GM12878 (cell line): ENCODE data around the gene PML. TPM values are rescaled to one million over a fixed set of nuclear protein-coding genes. Genes with fewer than 3 reads are reported as not detected.

Source experiments
- ATAC-seq: fragments of 200-7000 bp; cut with Tn5 transposase; 3 replicates; pipeline ENCODE4 v1.9.1; 2020; ENCODE audit warnings: mild to moderate bottlenecking, moderate library complexity
- BruUV-seq: library from RNA; stranded (reverse); fragments of 400-500 nt; replicated peaks from 2 replicates; lab custom pipeline; 2021; lab: Mats Ljungman, UMichigan
- CTCF ChIA-PET: fragments of 300-600 bp; sonication (Branson Sonifier 250); formaldehyde crosslinking; extraction: SDS; loops from one replicate; lab custom pipeline; 2021; ENCODE audit warnings: inconsistent platforms; lab: Yijun Ruan, JAX
- POLR2A ChIA-PET: fragments of 350-600 bp; formaldehyde crosslinking; extraction: SDS; loops from one replicate; lab custom pipeline; 2021; ENCODE audit warnings: inconsistent platforms; lab: Charles Lee
- RAD21 ChIA-PET: fragments of 300-600 bp; sonication (Branson Sonifier 250); formaldehyde crosslinking; loops from one replicate; lab custom pipeline; 2023; ENCODE audit warnings: antibody characterized with exemption; ENCODE audit not compliant: unreplicated experiment; lab: Charles Lee
- SMC1A ChIA-PET: fragments of 300-600 bp; sonication (Branson Sonifier 250); formaldehyde crosslinking; loops from one replicate; lab custom pipeline; 2023; ENCODE audit not compliant: unreplicated experiment, uncharacterized antibody; lab: Charles Lee
- DNase-seq: peaks from one replicate; pipeline ENCODE4 v3.0.0-alpha.2; 2011; ENCODE audit warnings: low read depth, low spot score
- FAIRE-seq: peaks from 3 replicates; lab custom pipeline; 2011; peaks lifted over from hg19 to GRCh38; lab: Jason Lieb, UNC
- H2AFZ ChIP-seq: 2 replicates; pipeline ENCODE4 v1.6.0; 2011; ENCODE audit warnings: low read depth, low read length, control low read depth; ENCODE audit not compliant: control insufficient read depth
- H3K27ac ChIP-seq: 2 replicates; pipeline ENCODE4 v1.5.1; 2011; ENCODE audit warnings: control low read depth; ENCODE audit not compliant: control insufficient read depth, insufficient read depth
- H3K27me3 ChIP-seq, 2 experiments: replicated peaks in 1 of 2; 2 replicates each; pipeline versions ENCODE4 v1.6.0 to v1.6.1; 2011; ENCODE audit warnings: low read length in 1 of 2; ENCODE audit not compliant: control insufficient read depth in 2 of 2, insufficient read depth in 2 of 2
- H3K36me3 ChIP-seq, 2 experiments: 2 replicates each; pipeline ENCODE4 v1.5.1; 2011; ENCODE audit warnings: low read length in 1 of 2; ENCODE audit not compliant: control insufficient read depth in 2 of 2, insufficient read depth in 2 of 2
- H3K4me1 ChIP-seq: 2 replicates; pipeline ENCODE4 v1.6.1; 2011; ENCODE audit warnings: mild to moderate bottlenecking, low read length, moderate library complexity, mixed read lengths; ENCODE audit not compliant: control insufficient read depth, insufficient read depth
- H3K4me2 ChIP-seq: 2 replicates; pipeline ENCODE4 v1.6.0; 2011; ENCODE audit warnings: control low read depth; ENCODE audit not compliant: control insufficient read depth, insufficient read depth
- H3K4me3 ChIP-seq: fragments of 200-600 bp; sonication (generic); 2 replicates; pipeline ENCODE4 v1.5.1; 2016
- H3K79me2 ChIP-seq: 2 replicates; pipeline ENCODE4 v1.6.0; 2011; ENCODE audit warnings: low read length; ENCODE audit not compliant: control insufficient read depth, insufficient read depth
- H3K9ac ChIP-seq: 2 replicates; pipeline ENCODE4 v1.8.0; 2011; ENCODE audit warnings: low read length, control low read depth, mixed read lengths; ENCODE audit not compliant: control insufficient read depth, insufficient read depth
- H3K9me3 ChIP-seq: replicated peaks from 3 replicates; pipeline ENCODE4 v1.5.1; 2011; ENCODE audit warnings: mild to moderate bottlenecking, low read length; ENCODE audit not compliant: control insufficient read depth, insufficient read depth
- H4K20me1 ChIP-seq: 2 replicates; pipeline ENCODE4 v1.6.0; 2011; ENCODE audit not compliant: control insufficient read depth, insufficient read depth
- ATF7 ChIP-seq: fragments of 450-650 bp; IDR thresholded peaks from 2 replicates; pipeline ENCODE4 v1.6.1; 2016; ENCODE audit warnings: low read depth, mild to moderate bottlenecking
- BCL11A ChIP-seq: IDR thresholded peaks from 2 replicates; pipeline ENCODE4 v1.6.1; 2011; ENCODE audit warnings: low read depth, low read length
- EZH2 ChIP-seq: IDR thresholded peaks from 2 replicates; pipeline ENCODE4 v1.6.1; 2012; ENCODE audit warnings: low read depth, mild to moderate bottlenecking, control low read depth, inconsistent platforms, low read length, borderline replicate concordance; ENCODE audit not compliant: control insufficient read depth
- HDGF ChIP-seq: fragments of 450-650 bp; IDR thresholded peaks from 2 replicates; pipeline ENCODE4 v1.6.1; 2016; ENCODE audit warnings: antibody characterized with exemption
- JUNB ChIP-seq: IDR thresholded peaks from 2 replicates; pipeline ENCODE4 v1.6.1; 2016; ENCODE audit warnings: antibody characterized with exemption, mild to moderate bottlenecking
- MEF2A ChIP-seq: IDR thresholded peaks from 2 replicates; pipeline ENCODE4 v1.6.1; 2011; ENCODE audit warnings: low read depth, mild to moderate bottlenecking, low read length, moderate library complexity; ENCODE audit not compliant: insufficient read depth
- MXI1 ChIP-seq: fragments of 150-350 bp; IDR thresholded peaks from 2 replicates; pipeline ENCODE4 v1.6.1; 2011; ENCODE audit warnings: low read depth, mild to moderate bottlenecking, inconsistent platforms, low read length, improper control_type of control experiment
- NR2F1 ChIP-seq: fragments of 450-650 bp; conservative IDR thresholded peaks from 2 replicates; pipeline ENCODE4 v1.6.1; 2017; ENCODE audit warnings: mild to moderate bottlenecking
- PBX3 ChIP-seq: IDR thresholded peaks from 2 replicates; pipeline ENCODE4 v1.6.1; 2011; ENCODE audit warnings: mild to moderate bottlenecking, low read depth, low read length, moderate library complexity; ENCODE audit not compliant: insufficient replicate concordance
- RFX5 ChIP-seq: IDR thresholded peaks from 2 replicates; pipeline ENCODE4 v1.6.1; 2011; ENCODE audit warnings: low read depth, low read length, improper control_type of control experiment
- WGBS: methylation state at CpG from one replicate; pipeline ENCODE4 v1.1.6; 2016; ENCODE audit warnings: low lambda C conversion rate; ENCODE audit not compliant: insufficient replicate concordance, insufficient coverage; ENCODE audit errors: missing lambda C conversion rate; 5-methylcytosine and 5-hydroxymethylcytosine counted together
- in situ Hi-C: fragments of 300-500 bp; cut with MboI; formaldehyde crosslinking; loops from 9 replicates; pipeline ENCODE4 v1.14.3; 2018; ENCODE audit warnings: mixed read lengths
- intact Hi-C: fragments of 100-400 bp; cut with micrococcal nuclease; formaldehyde crosslinking; loops from one replicate; pipeline ENCODE4 v1.14.2; 2022; ENCODE audit not compliant: unreplicated experiment
- polyA plus RNA-seq, 11 experiments: library from polyadenylated mRNA; depleted of rRNA in 4 of 11; unstranded in 6 of 11; stranded (reverse) in 5 of 11; fragments of >200 nt; fragmentation: Nextera tagmentation in 4 of 11; fragmentation: Illumina TruSeq in 1 of 11; extraction: Ambion mirVana in 4 of 11; extraction: Trizol in 1 of 11; gene quantifications; 1 replicate in 1 of 11; 2 replicates in 10 of 11; pipeline versions ENCODE4 v1.2.1 to v1.2.3, GENCODE V29; 2011 to 2016; ENCODE audit warnings: inconsistent platforms in 2 of 11, missing spikeins in 2 of 11, low read depth in 1 of 11
- total RNA-seq, 4 experiments: library from RNA; depleted of rRNA in 3 of 4; stranded (reverse); fragments of >200 nt in 3 of 4; fragmentation: Illumina TruSeq in 1 of 4; extraction: Trizol in 1 of 4; gene quantifications; 2 replicates each; pipeline versions ENCODE4 v1.2.1 to v1.2.3, GENCODE V29; 2013 to 2021
- TF ChIP-seq, protein P1 (sequence below): fragments of 450-650 bp; IDR thresholded peaks from 2 replicates; pipeline ENCODE4 v1.6.1; 2016; ENCODE audit warnings: mild to moderate bottlenecking
- TF ChIP-seq, protein P2 (sequence below): IDR thresholded peaks from 2 replicates; pipeline ENCODE4 v1.6.1; 2011; ENCODE audit warnings: low read depth, mild to moderate bottlenecking, low read length, moderate library complexity, borderline replicate concordance; ENCODE audit errors: extremely low read depth

The PML gene
- total and polyA plus RNA-seq, 10 of the 15 experiments (the other 5 are each of a cell fraction or from before 2014, with no cell fraction given) = 8.5 to 95.5 (median 30.8) TPM

DNA sequence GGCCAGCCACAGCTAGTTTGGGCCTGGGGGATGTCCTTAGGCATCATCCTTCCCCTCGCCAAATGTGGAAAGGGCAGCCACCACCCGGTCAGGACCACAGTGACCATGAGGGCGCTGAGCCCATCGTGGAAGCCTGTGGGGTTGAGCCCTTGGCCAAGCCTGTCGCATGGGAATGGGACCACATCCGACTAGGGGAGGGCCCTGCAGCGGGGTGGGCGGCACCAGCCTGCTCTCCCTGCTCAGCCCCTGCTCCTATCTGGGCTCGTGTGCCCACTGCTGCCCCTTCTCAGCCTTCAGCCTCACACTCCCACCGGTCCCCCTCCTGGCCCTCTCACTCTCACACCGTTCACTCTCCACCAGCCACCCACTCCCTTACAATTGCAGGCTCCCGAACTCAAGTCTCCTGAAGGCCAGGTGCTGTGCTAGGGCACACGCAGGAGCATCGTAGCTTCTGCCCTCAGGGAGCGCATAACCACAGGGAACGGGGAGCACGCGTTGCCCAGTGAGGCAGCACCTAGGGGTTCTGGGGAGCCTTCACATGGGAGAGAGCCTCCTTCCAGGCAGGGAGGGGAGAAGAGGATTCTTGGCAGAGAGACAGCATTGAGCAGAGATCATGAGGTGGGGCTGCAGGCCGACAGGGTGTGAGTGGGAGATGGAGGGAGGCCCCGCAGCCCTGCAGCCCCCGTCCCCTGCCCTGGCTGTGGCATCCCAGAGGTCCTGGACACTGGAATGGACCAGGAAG, 42.2 kb upstream of the PML start (continued):
- TF ChIP-seq, protein P1, sequence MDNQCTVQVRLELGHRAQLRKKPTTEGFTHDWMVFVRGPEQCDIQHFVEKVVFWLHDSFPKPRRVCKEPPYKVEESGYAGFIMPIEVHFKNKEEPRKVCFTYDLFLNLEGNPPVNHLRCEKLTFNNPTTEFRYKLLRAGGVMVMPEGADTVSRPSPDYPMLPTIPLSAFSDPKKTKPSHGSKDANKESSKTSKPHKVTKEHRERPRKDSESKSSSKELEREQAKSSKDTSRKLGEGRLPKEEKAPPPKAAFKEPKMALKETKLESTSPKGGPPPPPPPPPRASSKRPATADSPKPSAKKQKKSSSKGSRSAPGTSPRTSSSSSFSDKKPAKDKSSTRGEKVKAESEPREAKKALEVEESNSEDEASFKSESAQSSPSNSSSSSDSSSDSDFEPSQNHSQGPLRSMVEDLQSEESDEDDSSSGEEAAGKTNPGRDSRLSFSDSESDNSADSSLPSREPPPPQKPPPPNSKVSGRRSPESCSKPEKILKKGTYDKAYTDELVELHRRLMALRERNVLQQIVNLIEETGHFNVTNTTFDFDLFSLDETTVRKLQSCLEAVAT = no peak
- TF ChIP-seq PBX3 (no peak), HDGF (no peak), NR2F1 (no peak), JUNB (no peak), MXI1 (no peak), ATF7 (no peak), BCL11A (no peak)

GRCh38 chr15:73952913-73953750, 41.4 kb upstream of the PML start:
- H3K27me3 ChIP-seq = no peaks in the 10 kb centered on the region; a peak in 1 of 4 replicates
- H3K9ac ChIP-seq = no peak overlapping the region
- H3K79me2 ChIP-seq = no peaks in the 10 kb centered on the region
- H3K4me1 ChIP-seq = no peaks in the 10 kb centered on the region
- H3K4me3 ChIP-seq = no peak overlapping the region
- no peak for FAIRE-seq
- ChIA-PET POLR2A (no interaction called here), RAD21 (no interaction called here), SMC1A (no interaction called here), CTCF (interaction anchor here (1.1 kb wide), 1 partner anchor 19 kb away, joined by 5 read pairs; no protein-coding TSS in a partner anchor)
- TF ChIP-seq, protein P2, sequence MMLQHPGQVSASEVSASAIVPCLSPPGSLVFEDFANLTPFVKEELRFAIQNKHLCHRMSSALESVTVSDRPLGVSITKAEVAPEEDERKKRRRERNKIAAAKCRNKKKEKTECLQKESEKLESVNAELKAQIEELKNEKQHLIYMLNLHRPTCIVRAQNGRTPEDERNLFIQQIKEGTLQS = no peak
- no peak for TF ChIP-seq EZH2
- no peak for TF ChIP-seq MEF2A
- TF ChIP-seq RFX5 = no peak
- intact Hi-C loops (no loop called here), in situ Hi-C loops (no loop called here)
- H2AFZ ChIP-seq = no peak overlapping the region
- H3K4me2 ChIP-seq = no peak overlapping the region
- no TSS peak for BruUV-seq
- no peak for DNase-seq
- H4K20me1 ChIP-seq = no peaks in the 10 kb centered on the region
- no peaks in the 10 kb centered on the region for H3K9me3 ChIP-seq
- 26% methylated on average over 7 of the region's 10 CpGs for WGBS
- no peaks in the 10 kb centered on the region for H3K36me3 ChIP-seq
- no peak overlapping the region for H3K27ac ChIP-seq
- no peak for ATAC-seq
